Kidney epithelial cell (primary cell): ENCODE data around the gene PCDHGB4. TPM values are rescaled to one million over a fixed set of nuclear protein-coding genes. Genes with fewer than 3 reads are reported as not detected.
"Not testable (repeated sequence)": the region's sequence is repeated elsewhere in the genome, so short reads cannot be mapped to it uniquely, and the experiment has no call there.

Source experiments
- DNase-seq: peaks from one replicate; pipeline ENCODE4 v3.0.0-alpha.2; 2010; ENCODE audit warnings: low read depth
- H3K27me3 ChIP-seq: 2 replicates; pipeline ENCODE4 v1.6.0; 2011; ENCODE audit warnings: low read length; ENCODE audit not compliant: control insufficient read depth, insufficient read depth
- H3K36me3 ChIP-seq: 2 replicates; pipeline ENCODE4 v1.5.1; 2011; ENCODE audit warnings: low read length; ENCODE audit not compliant: control insufficient read depth, insufficient read depth
- H3K4me3 ChIP-seq: 2 replicates; pipeline ENCODE4 v1.5.1; 2011; ENCODE audit warnings: low read depth, mild to moderate bottlenecking, control low read depth, low read length
- total RNA-seq: library from RNA; depleted of rRNA; stranded (reverse); fragments of >200 nt; gene quantifications from 2 replicates; pipeline ENCODE4 v1.2.3, GENCODE V29; 2015
- TF ChIP-seq, protein P1 (sequence below): IDR thresholded peaks from 2 replicates; pipeline ENCODE4 v1.5.1; 2011; ENCODE audit warnings: mild to moderate bottlenecking, moderate library complexity, low read length, control low read depth, inconsistent platforms; ENCODE audit not compliant: insufficient read depth, poor library complexity, severe bottlenecking

PCDHGB4 gene
- total RNA-seq, 1 donor from 2014 or later = 6.4 TPM

DNA sequence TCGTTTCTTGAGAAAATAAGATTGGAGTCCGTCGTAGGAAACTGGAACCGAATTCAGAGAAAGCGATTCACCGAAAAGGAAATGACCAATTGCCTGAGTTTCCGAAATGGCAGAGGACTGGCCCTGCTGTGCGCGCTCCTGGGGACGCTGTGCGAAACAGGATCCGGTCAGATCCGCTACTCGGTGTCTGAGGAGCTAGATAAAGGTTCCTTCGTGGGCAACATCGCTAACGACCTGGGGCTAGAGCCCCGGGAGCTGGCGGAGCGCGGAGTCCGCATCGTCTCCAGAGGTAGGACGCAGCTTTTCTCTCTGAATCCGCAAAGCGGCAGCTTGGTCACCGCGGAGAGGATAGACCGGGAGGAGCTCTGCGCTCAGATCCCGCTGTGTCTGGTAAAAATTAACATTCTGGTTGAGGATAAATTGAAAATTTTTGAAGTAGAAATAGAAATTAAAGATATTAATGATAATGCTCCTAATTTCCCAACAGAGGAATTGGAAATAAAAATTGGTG is 43.5 kb upstream of the PCDHGB4 start:
- no peak for DNase-seq
- TF ChIP-seq, protein P1, sequence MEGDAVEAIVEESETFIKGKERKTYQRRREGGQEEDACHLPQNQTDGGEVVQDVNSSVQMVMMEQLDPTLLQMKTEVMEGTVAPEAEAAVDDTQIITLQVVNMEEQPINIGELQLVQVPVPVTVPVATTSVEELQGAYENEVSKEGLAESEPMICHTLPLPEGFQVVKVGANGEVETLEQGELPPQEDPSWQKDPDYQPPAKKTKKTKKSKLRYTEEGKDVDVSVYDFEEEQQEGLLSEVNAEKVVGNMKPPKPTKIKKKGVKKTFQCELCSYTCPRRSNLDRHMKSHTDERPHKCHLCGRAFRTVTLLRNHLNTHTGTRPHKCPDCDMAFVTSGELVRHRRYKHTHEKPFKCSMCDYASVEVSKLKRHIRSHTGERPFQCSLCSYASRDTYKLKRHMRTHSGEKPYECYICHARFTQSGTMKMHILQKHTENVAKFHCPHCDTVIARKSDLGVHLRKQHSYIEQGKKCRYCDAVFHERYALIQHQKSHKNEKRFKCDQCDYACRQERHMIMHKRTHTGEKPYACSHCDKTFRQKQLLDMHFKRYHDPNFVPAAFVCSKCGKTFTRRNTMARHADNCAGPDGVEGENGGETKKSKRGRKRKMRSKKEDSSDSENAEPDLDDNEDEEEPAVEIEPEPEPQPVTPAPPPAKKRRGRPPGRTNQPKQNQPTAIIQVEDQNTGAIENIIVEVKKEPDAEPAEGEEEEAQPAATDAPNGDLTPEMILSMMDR = no peak
- peaks cover 14% of the 10 kb centered on the region for H3K27me3 ChIP-seq
- H3K4me3 ChIP-seq = peak overlapping the region; percentile 7
- H3K36me3 ChIP-seq = no peaks in the 10 kb centered on the region

DNA sequence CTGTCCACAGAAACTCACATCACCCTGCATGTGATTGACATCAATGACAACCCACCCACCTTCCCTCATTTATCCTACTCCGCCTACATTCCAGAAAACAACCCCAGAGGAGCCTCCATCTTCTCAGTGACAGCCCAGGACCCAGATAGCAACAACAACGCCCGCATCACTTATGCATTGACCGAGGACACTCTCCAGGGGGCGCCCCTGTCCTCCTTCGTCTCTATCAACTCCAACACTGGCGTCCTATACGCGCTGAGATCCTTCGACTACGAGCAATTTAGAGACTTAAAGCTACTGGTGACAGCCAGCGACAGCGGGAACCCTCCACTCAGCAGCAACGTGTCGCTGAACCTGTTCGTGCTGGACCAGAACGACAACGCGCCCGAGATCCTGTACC is 42.2 kb upstream of the PCDHGB4 start:
- Histone ChIP-seq H3K4me3 (no peak overlapping the region), H3K27me3 (peaks cover 8% of the 10 kb centered on the region), H3K36me3 (no peaks in the 10 kb centered on the region)
- no peak for DNase-seq
- TF ChIP-seq, protein P1 = no peak

DNA sequence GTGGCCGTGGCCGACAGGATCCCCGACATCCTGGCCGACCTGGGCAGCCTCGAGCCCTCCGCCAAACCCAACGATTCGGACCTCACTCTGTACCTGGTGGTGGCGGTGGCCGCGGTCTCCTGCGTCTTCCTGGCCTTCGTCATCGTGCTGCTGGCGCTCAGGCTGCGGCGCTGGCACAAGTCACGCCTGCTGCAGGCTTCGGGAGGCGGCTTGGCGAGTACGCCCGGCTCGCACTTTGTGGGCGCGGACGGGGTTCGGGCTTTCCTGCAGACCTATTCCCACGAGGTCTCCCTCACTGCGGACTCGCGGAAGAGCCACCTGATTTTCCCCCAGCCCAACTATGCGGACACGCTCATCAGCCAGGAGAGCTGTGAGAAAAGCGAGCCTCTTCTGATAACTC is 41.5 kb upstream of the PCDHGB4 start:
- H3K4me3 ChIP-seq, H3K36me3 ChIP-seq, DNase-seq: not testable (repeated sequence)
- H3K27me3 ChIP-seq = peaks cover 10% of the 10 kb centered on the region

DNA sequence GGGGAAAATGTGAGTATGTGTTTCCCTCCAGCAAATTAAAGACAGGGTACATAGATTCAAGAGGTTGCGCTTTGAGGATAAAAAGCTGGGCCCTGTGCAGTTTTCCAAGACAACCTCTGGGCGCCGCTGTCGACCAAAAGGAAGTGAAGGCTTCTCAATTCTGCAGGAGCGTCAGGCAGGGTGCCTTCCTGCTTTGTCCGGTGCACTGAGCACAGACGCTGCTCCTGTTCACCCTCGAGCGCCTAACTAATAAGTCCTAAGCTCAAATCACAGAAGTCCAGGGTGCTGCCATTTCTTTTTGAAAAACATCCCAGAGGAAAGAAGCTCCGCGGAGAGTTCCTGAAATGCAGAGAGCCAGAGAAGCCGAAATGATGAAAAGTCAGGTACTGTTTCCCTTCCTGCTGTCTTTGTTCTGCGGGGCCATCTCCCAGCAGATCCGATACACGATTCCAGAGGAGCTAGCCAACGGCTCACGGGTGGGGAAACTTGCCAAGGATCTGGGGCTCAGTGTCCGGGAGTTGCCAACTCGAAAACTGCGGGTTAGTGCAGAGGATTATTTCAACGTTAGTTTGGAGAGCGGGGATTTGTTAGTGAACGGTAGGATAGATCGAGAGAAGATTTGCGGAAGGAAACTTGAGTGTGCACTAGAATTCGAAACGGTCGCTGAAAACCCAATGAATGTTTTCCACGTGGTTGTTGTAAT is 37.4 kb upstream of the PCDHGB4 start, which contains the start of gene PCDHGB1:
Gene PCDHGB1 (plus strand): TSS at position 183 of the 703 bp plus-strand sequence. CDS start 162 bp downstream, at position 345.
- Histone ChIP-seq H3K4me3 (no peak within 1 kb of the TSS), H3K36me3 (no peaks in the 10 kb centered on the region), H3K27me3 (peaks cover 17% of the 10 kb centered on the region)
- TF ChIP-seq, protein P1 = peak; percentile 43
- no peak for DNase-seq

DNA sequence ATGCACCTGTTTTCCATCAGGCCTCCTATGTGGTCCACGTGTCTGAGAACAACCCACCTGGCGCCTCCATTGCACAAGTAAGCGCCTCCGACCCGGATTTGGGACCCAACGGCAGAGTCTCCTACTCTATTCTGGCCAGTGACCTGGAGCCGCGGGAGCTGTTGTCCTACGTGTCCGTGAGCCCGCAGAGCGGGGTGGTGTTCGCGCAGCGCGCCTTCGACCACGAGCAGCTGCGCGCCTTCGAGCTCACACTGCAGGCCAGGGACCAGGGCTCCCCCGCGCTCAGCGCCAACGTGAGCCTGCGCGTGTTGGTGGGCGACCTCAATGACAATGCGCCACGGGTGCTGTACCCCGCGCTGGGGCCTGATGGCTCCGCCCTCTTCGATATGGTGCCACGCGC is 35.9 kb upstream of the PCDHGB4 start:
- no peak for DNase-seq
- TF ChIP-seq, protein P1 = no peak
- peaks cover 16% of the 10 kb centered on the region for H3K27me3 ChIP-seq
- no peaks in the 10 kb centered on the region for H3K36me3 ChIP-seq
- H3K4me3 ChIP-seq = no peak overlapping the region

DNA sequence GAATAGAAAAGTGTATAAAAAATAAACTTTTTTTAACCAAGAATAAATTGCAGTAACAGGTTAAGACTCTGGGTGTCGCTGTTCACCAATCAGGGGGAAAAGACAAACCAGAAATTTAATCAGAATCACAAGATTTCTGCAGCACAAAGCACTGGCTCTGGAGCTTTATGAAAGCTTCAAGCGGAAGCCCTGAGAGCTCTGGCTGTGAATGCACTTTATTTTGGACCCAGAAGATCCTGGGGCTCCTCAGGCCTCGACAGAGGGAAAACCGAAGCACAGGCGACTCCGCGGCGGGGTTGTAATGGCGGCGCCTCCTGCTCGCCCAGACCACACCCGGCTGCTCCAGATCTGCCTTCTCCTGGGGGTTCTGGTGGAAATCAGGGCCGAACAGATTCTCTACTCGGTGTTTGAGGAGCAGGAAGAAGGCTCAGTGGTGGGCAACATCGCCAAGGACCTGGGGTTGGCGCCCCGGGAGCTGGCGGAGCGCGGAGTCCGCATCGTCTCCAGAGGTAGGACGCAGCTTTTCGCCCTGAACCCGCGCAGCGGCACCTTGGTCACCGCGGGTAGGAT is 32.5 kb upstream of the PCDHGB4 start, which contains the start of gene PCDHGA4:
Gene PCDHGA4 (plus strand): TSS at position 122 of the 570 bp plus-strand sequence. CDS start 87 bp downstream, at position 209.
- no peak for DNase-seq
- TF ChIP-seq, protein P1 = peak; percentile 14
- peaks cover 18% of the 10 kb centered on the region for H3K27me3 ChIP-seq
- H3K36me3 ChIP-seq = no peaks in the 10 kb centered on the region
- H3K4me3 ChIP-seq = no peak within 1 kb of the TSS
